Kidney epithelial cell (primary cell): ENCODE measurements around the gene IRAK1. TPM values are rescaled to one million over a fixed set of nuclear protein-coding genes. Genes with fewer than 3 reads are reported as not detected.
A peak's percentile ranks its signal among the peaks of the same experiment; 100 is the strongest.

Experiments used
- DNase-seq: peaks from one replicate; pipeline ENCODE4 v3.0.0-alpha.2; 2010; ENCODE audit warnings: low read depth
- H3K27me3 ChIP-seq: 2 replicates; pipeline ENCODE4 v1.6.0; 2011; ENCODE audit warnings: low read length; ENCODE audit not compliant: control insufficient read depth, insufficient read depth
- H3K36me3 ChIP-seq: 2 replicates; pipeline ENCODE4 v1.5.1; 2011; ENCODE audit warnings: low read length; ENCODE audit not compliant: control insufficient read depth, insufficient read depth
- H3K4me3 ChIP-seq: 2 replicates; pipeline ENCODE4 v1.5.1; 2011; ENCODE audit warnings: low read depth, mild to moderate bottlenecking, control low read depth, low read length
- total RNA-seq: library from RNA; depleted of rRNA; stranded (reverse); fragments of >200 nt; gene quantifications from 2 replicates; pipeline ENCODE4 v1.2.3, GENCODE V29; 2015
- TF ChIP-seq, protein P1 (sequence below): IDR thresholded peaks from 2 replicates; pipeline ENCODE4 v1.5.1; 2011; ENCODE audit warnings: mild to moderate bottlenecking, moderate library complexity, low read length, control low read depth, inconsistent platforms; ENCODE audit not compliant: insufficient read depth, poor library complexity, severe bottlenecking

IRAK1 gene
- total RNA-seq, 1 donor from 2014 or later: 193 TPM

DNA sequence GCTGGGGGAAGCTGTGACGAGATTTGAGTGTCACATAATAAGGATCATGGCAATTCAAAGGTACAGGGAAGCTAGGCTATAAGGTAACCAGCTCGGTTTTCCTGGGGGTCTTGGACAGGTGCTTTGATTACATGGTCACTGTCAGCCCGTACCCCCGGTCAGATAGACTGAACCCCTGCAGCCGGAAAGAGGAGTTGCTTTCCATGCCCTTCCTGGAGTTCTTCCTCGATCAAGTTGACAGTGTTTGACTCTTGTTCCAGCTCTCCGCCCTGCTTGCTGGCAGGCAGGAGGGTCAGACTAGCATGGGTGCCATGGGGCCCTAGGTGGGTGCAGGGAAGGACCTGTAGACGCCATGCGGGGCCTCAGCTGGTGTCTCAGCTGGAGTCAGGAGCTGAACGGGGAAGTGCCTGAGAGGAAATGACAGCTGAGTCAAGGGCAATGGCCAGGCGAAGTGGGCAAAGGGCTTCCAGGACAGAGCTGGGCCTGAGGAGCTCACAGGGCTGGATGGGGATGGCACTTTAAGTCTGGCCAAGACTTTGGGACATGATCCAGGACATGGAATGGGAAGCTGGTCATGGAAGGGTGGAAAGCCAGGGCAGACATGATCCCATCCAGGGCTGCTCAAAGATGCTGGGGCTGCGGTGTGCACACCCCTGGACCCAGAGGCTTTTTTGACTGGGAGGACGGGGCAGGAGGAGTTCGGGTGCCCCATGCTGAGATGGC, 45.5 kb downstream of the IRAK1 start:
- Histone ChIP-seq H3K27me3 (no peaks in the 10 kb centered on the region), H3K4me3 (no peak overlapping the region), H3K36me3 (no peaks in the 10 kb centered on the region)
- TF ChIP-seq, protein P1, sequence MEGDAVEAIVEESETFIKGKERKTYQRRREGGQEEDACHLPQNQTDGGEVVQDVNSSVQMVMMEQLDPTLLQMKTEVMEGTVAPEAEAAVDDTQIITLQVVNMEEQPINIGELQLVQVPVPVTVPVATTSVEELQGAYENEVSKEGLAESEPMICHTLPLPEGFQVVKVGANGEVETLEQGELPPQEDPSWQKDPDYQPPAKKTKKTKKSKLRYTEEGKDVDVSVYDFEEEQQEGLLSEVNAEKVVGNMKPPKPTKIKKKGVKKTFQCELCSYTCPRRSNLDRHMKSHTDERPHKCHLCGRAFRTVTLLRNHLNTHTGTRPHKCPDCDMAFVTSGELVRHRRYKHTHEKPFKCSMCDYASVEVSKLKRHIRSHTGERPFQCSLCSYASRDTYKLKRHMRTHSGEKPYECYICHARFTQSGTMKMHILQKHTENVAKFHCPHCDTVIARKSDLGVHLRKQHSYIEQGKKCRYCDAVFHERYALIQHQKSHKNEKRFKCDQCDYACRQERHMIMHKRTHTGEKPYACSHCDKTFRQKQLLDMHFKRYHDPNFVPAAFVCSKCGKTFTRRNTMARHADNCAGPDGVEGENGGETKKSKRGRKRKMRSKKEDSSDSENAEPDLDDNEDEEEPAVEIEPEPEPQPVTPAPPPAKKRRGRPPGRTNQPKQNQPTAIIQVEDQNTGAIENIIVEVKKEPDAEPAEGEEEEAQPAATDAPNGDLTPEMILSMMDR: no peak
- DNase-seq: no peak

DNA sequence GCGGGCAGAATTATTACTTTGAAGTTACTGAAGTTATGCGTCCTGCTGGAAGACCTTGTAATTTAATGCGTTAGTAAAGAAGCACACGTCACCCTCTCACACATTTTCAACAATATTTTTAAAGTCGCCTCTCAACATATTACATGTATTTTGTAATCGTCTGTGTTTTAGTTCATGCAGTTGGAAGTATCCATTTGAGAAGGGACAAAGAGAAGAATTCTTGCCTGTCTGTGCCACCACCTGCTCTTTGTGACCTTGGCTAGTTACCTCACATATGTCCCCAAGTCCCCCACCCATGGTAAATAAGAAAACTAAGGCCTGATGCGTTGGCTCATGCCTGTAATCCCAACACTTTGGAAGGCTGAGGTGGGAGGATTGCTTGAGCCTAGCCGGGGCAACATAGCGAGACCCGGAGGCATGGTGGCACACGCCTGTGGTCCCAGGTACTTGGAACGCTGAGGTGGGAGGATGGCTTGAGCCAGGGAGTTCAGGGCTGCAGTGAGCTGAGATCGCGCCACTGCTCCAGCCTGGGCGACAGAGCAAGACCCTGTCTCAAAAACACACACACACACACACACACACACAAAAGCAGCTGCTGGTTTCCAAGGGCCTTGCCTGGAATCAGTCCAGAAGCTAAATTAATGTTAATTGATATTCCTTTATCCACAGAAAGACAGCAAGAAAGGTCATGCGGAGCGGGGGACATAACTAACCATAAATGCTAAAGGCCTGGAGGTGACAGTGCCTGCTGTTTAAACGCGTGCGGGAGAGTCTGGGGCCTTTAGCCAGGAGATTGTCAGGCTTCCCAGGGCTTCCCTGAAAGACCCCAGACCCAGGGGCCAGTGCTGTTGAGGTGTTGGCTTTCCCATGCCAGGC, 46.3 kb downstream of the IRAK1 start:
- H3K4me3 ChIP-seq: peak overlapping the region; percentile 81
- no peaks in the 10 kb centered on the region for H3K36me3 ChIP-seq
- no peak for DNase-seq
- H3K27me3 ChIP-seq: no peaks in the 10 kb centered on the region
- TF ChIP-seq, protein P1: no peak

DNA sequence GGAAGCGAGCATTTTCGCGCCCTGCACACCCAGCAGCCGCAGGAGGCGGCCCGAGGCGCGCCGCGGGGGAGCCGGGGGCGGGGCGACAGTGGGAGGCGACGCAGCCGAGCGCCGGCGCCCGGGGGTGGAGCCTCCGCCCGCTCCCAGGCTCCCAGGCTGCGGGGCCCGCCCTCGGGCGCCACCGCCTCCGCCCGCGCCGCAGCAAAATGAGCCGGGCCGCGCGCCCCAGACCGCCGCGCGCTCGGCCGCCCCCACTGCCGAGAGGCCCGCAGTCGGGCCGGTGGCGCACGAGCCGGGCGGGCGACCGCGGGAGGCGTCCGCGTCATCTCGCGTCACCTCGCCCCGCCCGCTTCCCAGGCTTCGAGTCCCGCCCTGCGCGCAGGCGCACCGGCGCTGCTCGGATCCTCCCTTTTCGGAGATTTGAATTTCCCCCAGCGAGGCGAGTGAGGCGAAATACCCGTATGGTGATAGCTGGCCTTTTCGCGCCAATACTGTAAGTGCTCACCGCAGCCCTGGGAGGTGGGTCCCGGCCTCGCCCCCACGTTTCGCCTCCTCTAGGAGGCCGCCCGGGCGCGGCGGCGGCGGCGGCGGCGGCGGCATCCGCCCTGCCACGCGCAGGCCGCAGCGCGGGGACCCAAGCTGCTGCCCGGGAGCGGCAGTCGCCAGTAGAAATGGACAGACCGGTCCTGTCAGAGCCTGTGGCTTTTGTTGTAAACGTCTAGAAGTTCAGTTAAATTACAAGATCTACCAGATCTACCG, 47.2 kb downstream of the IRAK1 start, which contains the start of gene TMEM187:
Gene TMEM187, plus strand, starts transcription at position 387 of the 759 bp plus-strand sequence. CDS start 9,309 bp downstream, outside the sequence.
- peak within 1 kb of the TSS; percentile 81 for H3K4me3 ChIP-seq
- no peaks in the 10 kb centered on the region for H3K36me3 ChIP-seq
- TF ChIP-seq, protein P1: no peak
- no peaks in the 10 kb centered on the region for H3K27me3 ChIP-seq
- no peak for DNase-seq

DNA sequence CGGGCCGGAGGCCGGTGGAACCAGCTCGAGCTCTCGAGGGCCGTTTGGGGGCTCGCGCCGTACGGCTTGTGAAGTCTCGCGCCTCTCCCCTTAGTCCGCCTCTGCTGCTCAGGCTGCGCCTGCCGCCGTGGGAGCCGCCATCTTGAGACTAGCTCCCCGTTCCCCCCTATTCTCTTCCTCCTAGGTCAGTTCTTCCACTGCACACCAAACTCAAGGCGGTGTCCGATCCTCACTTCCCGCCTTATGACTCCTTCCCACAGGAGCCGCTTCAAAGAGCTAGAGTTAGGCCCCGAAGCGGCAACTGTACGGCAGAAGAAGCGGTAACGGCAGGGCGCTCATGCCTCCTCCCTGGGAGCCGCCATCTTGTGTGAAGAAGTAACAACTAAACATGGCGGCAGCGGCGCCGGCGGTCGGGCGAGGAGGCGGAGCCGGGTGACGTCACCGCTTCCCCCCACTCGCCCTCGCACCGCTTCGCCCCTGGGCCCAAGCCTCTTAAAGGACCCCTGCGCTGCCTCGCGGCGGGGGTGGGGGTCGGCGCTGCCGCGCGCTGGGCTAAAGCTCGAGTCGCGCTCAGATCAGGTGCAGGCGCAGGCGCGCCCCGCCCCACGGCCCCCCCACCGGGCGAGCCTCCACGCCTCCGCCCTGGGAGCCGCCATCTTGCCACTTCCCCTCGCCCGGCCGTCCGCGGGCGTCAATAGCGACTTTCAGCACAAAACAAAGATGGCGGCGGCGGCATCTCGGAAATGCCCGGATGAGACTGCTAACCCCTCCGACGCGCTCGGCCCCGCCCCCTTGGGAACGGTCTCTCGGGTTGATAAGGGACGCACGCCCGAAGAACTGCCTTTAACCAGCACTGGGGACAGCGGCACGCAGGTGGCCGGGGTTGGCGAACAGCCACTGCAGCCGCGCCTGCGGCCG, 48.0 kb downstream of the IRAK1 start, which contains the start of gene HCFC1:
Gene HCFC1, minus strand, starts transcription at position 369 of the 918 bp plus-strand sequence. CDS start 978 bp downstream, outside the sequence.
- Histone ChIP-seq H3K36me3 (no peaks in the 10 kb centered on the region), H3K4me3 (peak within 1 kb of the TSS; percentile 81), H3K27me3 (no peaks in the 10 kb centered on the region)
- DNase-seq: no peak
- TF ChIP-seq, protein P1: no peak

DNA sequence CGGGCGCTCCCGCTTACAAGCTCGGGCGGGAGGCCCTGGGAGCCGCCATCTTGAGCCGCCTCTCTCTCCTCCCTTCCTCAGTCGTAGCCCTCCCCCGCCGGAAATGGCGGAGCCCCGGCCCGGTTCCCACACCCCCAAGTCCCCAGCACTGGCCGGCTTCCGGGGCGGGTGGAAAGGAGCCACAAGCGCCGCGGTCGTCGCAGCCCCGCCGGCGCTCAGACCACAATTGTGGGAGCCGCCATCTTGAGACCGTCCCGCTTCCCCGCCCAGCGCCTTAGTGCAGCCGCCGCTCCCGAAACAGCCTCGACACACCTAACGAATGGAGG, 48.6 kb downstream of the IRAK1 start:
- DNase-seq: peak; percentile 51
- H3K4me3 ChIP-seq: peak overlapping the region; percentile 81
- TF ChIP-seq, protein P1: no peak
- H3K27me3 ChIP-seq: no peaks in the 10 kb centered on the region
- H3K36me3 ChIP-seq: no peaks in the 10 kb centered on the region
